ENCODE data around the gene CCDC181. TPM values are rescaled to one million over a fixed set of nuclear protein-coding genes. Genes with fewer than 3 reads are reported as not detected.

The CCDC181 gene
- total RNA-seq, 1 donor from 2014 or later: 0.90 TPM

DNA sequence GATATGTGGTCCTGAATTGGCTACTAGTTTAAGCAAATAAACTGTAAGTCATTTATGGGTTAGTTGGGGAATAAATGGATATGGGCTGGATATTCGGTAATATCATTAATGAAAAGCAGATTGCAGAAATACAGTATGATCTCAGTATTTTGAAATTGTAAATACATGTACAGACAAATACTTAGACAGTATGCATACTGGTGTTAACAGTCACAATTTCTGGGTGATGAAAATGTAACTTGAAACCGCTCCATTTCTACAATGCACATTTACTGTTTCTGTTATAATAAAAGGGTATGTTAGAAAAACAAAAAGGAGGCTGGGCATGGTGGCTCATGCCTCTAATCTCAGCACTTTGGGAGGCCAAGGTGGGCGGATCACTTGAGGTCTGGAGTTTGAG, 31.3 kb downstream of the CCDC181 start:
- Mint-ChIP-seq H3K9me3 (ENCODE audit: low read depth) (peaks cover 21% of the 10 kb centered on the region), H3K4me3 (ENCODE audit: unreplicated experiment) (no peak overlapping the region), H3K36me3 (ENCODE audit: low read depth) (peaks cover 12% of the 10 kb centered on the region), H3K4me1 (ENCODE audit: low read depth) (no peaks in the 10 kb centered on the region), H3K27me3 (ENCODE audit: low read depth) (no peaks in the 10 kb centered on the region), H3K27ac (ENCODE audit: unreplicated experiment) (no peak overlapping the region)
- DNase-seq (ENCODE audit: low spot score): no peak
- TF ChIP-seq, protein P1, sequence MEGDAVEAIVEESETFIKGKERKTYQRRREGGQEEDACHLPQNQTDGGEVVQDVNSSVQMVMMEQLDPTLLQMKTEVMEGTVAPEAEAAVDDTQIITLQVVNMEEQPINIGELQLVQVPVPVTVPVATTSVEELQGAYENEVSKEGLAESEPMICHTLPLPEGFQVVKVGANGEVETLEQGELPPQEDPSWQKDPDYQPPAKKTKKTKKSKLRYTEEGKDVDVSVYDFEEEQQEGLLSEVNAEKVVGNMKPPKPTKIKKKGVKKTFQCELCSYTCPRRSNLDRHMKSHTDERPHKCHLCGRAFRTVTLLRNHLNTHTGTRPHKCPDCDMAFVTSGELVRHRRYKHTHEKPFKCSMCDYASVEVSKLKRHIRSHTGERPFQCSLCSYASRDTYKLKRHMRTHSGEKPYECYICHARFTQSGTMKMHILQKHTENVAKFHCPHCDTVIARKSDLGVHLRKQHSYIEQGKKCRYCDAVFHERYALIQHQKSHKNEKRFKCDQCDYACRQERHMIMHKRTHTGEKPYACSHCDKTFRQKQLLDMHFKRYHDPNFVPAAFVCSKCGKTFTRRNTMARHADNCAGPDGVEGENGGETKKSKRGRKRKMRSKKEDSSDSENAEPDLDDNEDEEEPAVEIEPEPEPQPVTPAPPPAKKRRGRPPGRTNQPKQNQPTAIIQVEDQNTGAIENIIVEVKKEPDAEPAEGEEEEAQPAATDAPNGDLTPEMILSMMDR (IDR thresholded peaks at IDR 0.05): no peak

DNA sequence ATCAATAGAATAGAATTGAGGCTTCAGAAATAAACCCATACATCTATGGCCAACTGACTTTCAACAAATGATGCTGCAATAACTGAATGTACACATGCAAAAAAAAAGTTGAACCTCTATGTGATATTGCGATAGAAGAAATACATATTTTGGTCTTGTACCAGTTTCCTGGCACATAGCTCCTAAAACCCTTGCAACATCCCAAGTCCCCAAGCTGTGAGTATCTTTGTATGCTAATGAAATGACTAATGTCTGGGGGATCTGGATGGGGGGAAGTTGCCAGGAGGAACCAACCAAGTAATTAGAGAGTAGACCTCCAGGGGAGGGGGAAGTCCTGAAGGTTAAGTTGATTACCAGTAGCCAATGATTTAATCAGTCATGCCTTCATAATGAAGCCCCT, 34.9 kb downstream of the CCDC181 start:
- no peak overlapping the region for H3K27ac Mint-ChIP-seq (ENCODE audit: unreplicated experiment)
- H3K36me3 Mint-ChIP-seq (ENCODE audit: low read depth): peaks cover 27% of the 10 kb centered on the region

DNA sequence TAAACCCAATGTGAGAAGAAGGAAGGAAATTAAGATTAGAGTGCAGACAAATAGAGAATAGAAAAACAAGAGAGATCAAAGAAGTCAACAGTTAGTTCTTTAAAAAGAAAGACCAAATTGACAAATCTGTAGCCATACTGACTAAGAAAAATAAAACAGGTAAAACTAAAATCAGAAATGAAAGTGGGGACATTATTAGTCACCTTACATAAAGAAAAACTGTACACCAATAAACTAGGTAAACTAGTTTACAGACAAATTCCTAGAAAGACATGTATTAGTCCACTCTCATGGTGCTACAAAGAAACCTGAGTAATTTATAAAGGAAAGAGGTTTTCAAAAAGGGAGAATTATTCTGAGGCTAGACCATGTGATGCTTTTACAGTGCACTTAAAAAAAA, 37.0 kb downstream of the CCDC181 start:
- H3K36me3 Mint-ChIP-seq (ENCODE audit: low read depth): peaks cover 34% of the 10 kb centered on the region

More for the DNA sequence above, 34.9 kb downstream of the CCDC181 start:
- Mint-ChIP-seq H3K27me3 (ENCODE audit: low read depth) (no peaks in the 10 kb centered on the region), H3K4me1 (ENCODE audit: low read depth) (no peaks in the 10 kb centered on the region), H3K4me3 (ENCODE audit: unreplicated experiment) (no peak overlapping the region), H3K9me3 (ENCODE audit: low read depth) (no peaks in the 10 kb centered on the region)
- no peak for DNase-seq (ENCODE audit: low spot score)
- TF ChIP-seq, protein P1 (IDR thresholded peaks at IDR 0.05): no peak

DNA sequence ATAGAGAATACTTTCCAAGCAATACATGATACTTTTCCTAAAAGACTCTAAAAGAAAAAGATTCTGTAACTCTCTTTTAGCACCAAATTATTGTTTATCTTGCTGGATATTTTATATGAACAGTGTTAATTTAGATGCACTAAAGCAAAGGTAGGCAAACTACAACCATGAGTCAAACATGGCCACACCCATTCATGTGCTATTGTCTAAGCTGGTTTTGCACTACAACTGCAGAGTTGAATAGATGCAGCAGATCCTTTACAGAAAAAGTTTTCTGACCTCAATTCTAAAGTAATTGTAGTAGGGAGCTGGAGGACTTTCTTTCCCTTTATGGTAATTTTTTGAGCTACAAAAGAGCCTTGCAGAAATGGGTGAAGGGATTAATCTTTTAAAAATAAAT, 39.9 kb downstream of the CCDC181 start:
- DNase-seq (ENCODE audit: low spot score): no peak
- Mint-ChIP-seq H3K4me3 (ENCODE audit: unreplicated experiment) (no peak overlapping the region), H3K27me3 (ENCODE audit: low read depth) (no peaks in the 10 kb centered on the region)

More for the DNA sequence above, 37.0 kb downstream of the CCDC181 start:
- TF ChIP-seq, protein P1 (IDR thresholded peaks at IDR 0.05): no peak
- no peaks in the 10 kb centered on the region for H3K9me3 Mint-ChIP-seq (ENCODE audit: low read depth)
- H3K27me3 Mint-ChIP-seq (ENCODE audit: low read depth): no peaks in the 10 kb centered on the region
- no peaks in the 10 kb centered on the region for H3K4me1 Mint-ChIP-seq (ENCODE audit: low read depth)
- H3K4me3 Mint-ChIP-seq (ENCODE audit: unreplicated experiment): no peak overlapping the region
- DNase-seq (ENCODE audit: low spot score): no peak
- no peak overlapping the region for H3K27ac Mint-ChIP-seq (ENCODE audit: unreplicated experiment)

DNA sequence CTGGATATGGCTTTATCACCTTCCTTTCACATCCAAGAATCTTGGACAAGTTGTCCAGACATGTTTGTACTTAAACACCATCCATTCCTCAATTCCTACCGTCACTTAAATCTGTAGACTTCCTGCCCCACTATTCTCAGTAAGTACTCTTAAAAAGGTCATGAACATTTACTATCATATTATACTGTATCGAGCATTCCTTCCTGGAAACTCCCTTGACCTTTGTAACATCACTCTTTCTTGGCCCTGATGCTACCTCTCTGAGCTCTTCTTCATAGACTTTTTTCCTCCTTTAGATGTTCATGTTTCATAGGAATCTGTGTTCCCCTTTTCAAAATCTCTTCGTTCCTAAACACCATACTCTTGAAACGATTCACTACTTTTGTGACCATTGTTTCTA, 43.8 kb downstream of the CCDC181 start:
- Mint-ChIP-seq H3K4me1 (ENCODE audit: low read depth) (no peaks in the 10 kb centered on the region), H3K4me3 (ENCODE audit: unreplicated experiment) (no peak overlapping the region), H3K27me3 (ENCODE audit: low read depth) (no peaks in the 10 kb centered on the region), H3K9me3 (ENCODE audit: low read depth) (no peaks in the 10 kb centered on the region), H3K36me3 (ENCODE audit: low read depth) (peaks cover 29% of the 10 kb centered on the region), H3K27ac (ENCODE audit: unreplicated experiment) (no peak overlapping the region)
- no peak for DNase-seq (ENCODE audit: low spot score)
- TF ChIP-seq, protein P1 (IDR thresholded peaks at IDR 0.05): no peak

More for the DNA sequence above, 39.9 kb downstream of the CCDC181 start:
- Mint-ChIP-seq H3K4me1 (ENCODE audit: low read depth) (no peaks in the 10 kb centered on the region), H3K27ac (ENCODE audit: unreplicated experiment) (no peak overlapping the region), H3K9me3 (ENCODE audit: low read depth) (no peaks in the 10 kb centered on the region), H3K36me3 (ENCODE audit: low read depth) (peaks cover 31% of the 10 kb centered on the region)
- TF ChIP-seq, protein P1 (IDR thresholded peaks at IDR 0.05): no peak

Data from chondrocyte (in vitro differentiated cells).